Large intestine (tissue), 3 donors: ENCODE results near the gene SERP2. TPM values are rescaled to one million over a fixed set of nuclear protein-coding genes. Genes with fewer than 3 reads are reported as not detected.

Source experiments
- DNase-seq, 2 donors: peaks; one replicate each; pipeline versions ENCODE4 v3.0.0 to v3.0.0-alpha.2; 2013
- H3K27ac ChIP-seq: one replicate; pipeline ENCODE4 v1.5.1; 2013; ENCODE audit warnings: low read length
- H3K27me3 ChIP-seq: 2 replicates; pipeline ENCODE4 v1.6.1; 2013; ENCODE audit warnings: low read length; ENCODE audit not compliant: control insufficient read depth, insufficient read depth
- H3K36me3 ChIP-seq: 2 replicates; pipeline ENCODE4 v1.6.1; 2013; ENCODE audit warnings: low read length; ENCODE audit not compliant: control insufficient read depth, insufficient read depth
- H3K4me1 ChIP-seq: one replicate; pipeline ENCODE4 v1.6.1; 2013; ENCODE audit warnings: low read length; ENCODE audit not compliant: control insufficient read depth, insufficient read depth
- H3K4me3 ChIP-seq: one replicate; pipeline ENCODE4 v1.5.1; 2013; ENCODE audit warnings: low read length
- H3K9me3 ChIP-seq: one replicate; pipeline ENCODE4 v1.6.1; 2013; ENCODE audit warnings: mild to moderate bottlenecking, low read depth, low read length, moderate library complexity; ENCODE audit not compliant: control insufficient read depth
- WGBS: methylation state at CpG from one replicate; pipeline ENCODE4 v1.1.5; 2013; ENCODE audit warnings: low lambda C conversion rate; ENCODE audit not compliant: insufficient coverage; 5-methylcytosine and 5-hydroxymethylcytosine counted together
- polyA plus RNA-seq: library from polyadenylated mRNA; unstranded; fragments of 120-200 nt; gene quantifications from one replicate; pipeline ENCODE4 v1.2.1, GENCODE V29; 2013

The SERP2 gene
- polyA plus RNA-seq, 1 donor: 7.6 TPM

- DNase-seq: no peak
- Histone ChIP-seq H3K27ac (peak overlapping the region; percentile 89), H3K4me1 (peaks cover 26% of the 10 kb centered on the region), H3K27me3 (no peaks in the 10 kb centered on the region), H3K36me3 (peaks cover 22% of the 10 kb centered on the region), H3K4me3 (peak overlapping the region; percentile 70), H3K9me3 (no peaks in the 10 kb centered on the region)
- WGBS: no CpG with 5 or more reads among the region's 15 CpGs
Observed at GRCh38 chr13:44433863-44434765, 60.5 kb downstream of the SERP2 start.

- no peaks in the 10 kb centered on the region for H3K9me3 ChIP-seq
- H3K27me3 ChIP-seq: no peaks in the 10 kb centered on the region
- WGBS: no CpG with 5 or more reads among the region's 4 CpGs
- DNase-seq: no peak
- peaks cover 22% of the 10 kb centered on the region for H3K36me3 ChIP-seq
- peaks cover 29% of the 10 kb centered on the region for H3K4me1 ChIP-seq
- H3K4me3 ChIP-seq: peak overlapping the region; percentile 70
- H3K27ac ChIP-seq: peak overlapping the region; percentile 89
Observed at GRCh38 chr13:44434766-44435141, 61.1 kb downstream of the SERP2 start.

GRCh38 chr13:44435142-44435918 lies 61.7 kb downstream of the SERP2 start:
- Histone ChIP-seq H3K9me3 (no peaks in the 10 kb centered on the region), H3K4me1 (peaks cover 34% of the 10 kb centered on the region), H3K27me3 (no peaks in the 10 kb centered on the region), H3K36me3 (peaks cover 22% of the 10 kb centered on the region), H3K27ac (peak overlapping the region; percentile 99), H3K4me3 (peak overlapping the region; percentile 96)
- no CpG with 5 or more reads among the region's 51 CpGs for WGBS
- DNase-seq: peak; percentile 99

- Histone ChIP-seq H3K4me1 (peaks cover 32% of the 10 kb centered on the region), H3K9me3 (no peaks in the 10 kb centered on the region), H3K36me3 (peaks cover 22% of the 10 kb centered on the region), H3K4me3 (peak overlapping the region; percentile 96), H3K27ac (peak overlapping the region; percentile 99), H3K27me3 (no peaks in the 10 kb centered on the region)
- 0% methylated on average over 2 of the region's 9 CpGs for WGBS
- DNase-seq: no peak
Observed at GRCh38 chr13:44435919-44436510, 62.4 kb downstream of the SERP2 start.

- H3K36me3 ChIP-seq: peaks cover 22% of the 10 kb centered on the region
- peaks cover 33% of the 10 kb centered on the region for H3K4me1 ChIP-seq
- DNase-seq: peak; percentile 95 to 96
- no peaks in the 10 kb centered on the region for H3K9me3 ChIP-seq
- no CpG with 5 or more reads among the region's 38 CpGs for WGBS
- no peaks in the 10 kb centered on the region for H3K27me3 ChIP-seq
- H3K4me3 ChIP-seq: peak overlapping the region; percentile 96
- H3K27ac ChIP-seq: peak overlapping the region; percentile 99
Observed at GRCh38 chr13:44436589-44437337, 63.1 kb downstream of the SERP2 start.

- Histone ChIP-seq H3K36me3 (peaks cover 19% of the 10 kb centered on the region), H3K27ac (peak overlapping the region; percentile 84), H3K4me1 (peaks cover 30% of the 10 kb centered on the region), H3K9me3 (no peaks in the 10 kb centered on the region), H3K4me3 (peak overlapping the region; percentile 96), H3K27me3 (no peaks in the 10 kb centered on the region)
- WGBS: 0% methylated on average over 3 of the region's 5 CpGs
- DNase-seq: peak in 1 of 2 donors; percentile 52
Observed at GRCh38 chr13:44437356-44438233, 64.0 kb downstream of the SERP2 start.

GRCh38 chr13:44438234-44438579 lies 64.6 kb downstream of the SERP2 start:
- Histone ChIP-seq H3K4me3 (no peak overlapping the region), H3K27ac (no peak overlapping the region), H3K36me3 (peaks cover 13% of the 10 kb centered on the region), H3K4me1 (peaks cover 27% of the 10 kb centered on the region), H3K27me3 (no peaks in the 10 kb centered on the region), H3K9me3 (no peaks in the 10 kb centered on the region)
- WGBS: 14% methylated on average over 1 of the region's 3 CpGs
- no peak for DNase-seq

- DNase-seq: peak; percentile 49 to 71
- 53% methylated on average over 2 of the region's 4 CpGs for WGBS
- H3K9me3 ChIP-seq: no peaks in the 10 kb centered on the region
Observed at GRCh38 chr13:44439452-44440024, 65.9 kb downstream of the SERP2 start.

GRCh38 chr13:44440046-44440608 lies 66.5 kb downstream of the SERP2 start:
- no peak overlapping the region for H3K4me3 ChIP-seq
- H3K36me3 ChIP-seq: no peaks in the 10 kb centered on the region
- DNase-seq: no peak
- H3K4me1 ChIP-seq: peaks cover 19% of the 10 kb centered on the region
- no peaks in the 10 kb centered on the region for H3K27me3 ChIP-seq
- H3K9me3 ChIP-seq: no peaks in the 10 kb centered on the region
- peak overlapping the region; percentile 73 for H3K27ac ChIP-seq
- WGBS: no CpG with 5 or more reads among the region's 10 CpGs

More at GRCh38 chr13:44439452-44440024, 65.9 kb downstream of the SERP2 start:
- peak overlapping the region; percentile 73 for H3K27ac ChIP-seq
- no peak overlapping the region for H3K4me3 ChIP-seq
- no peaks in the 10 kb centered on the region for H3K27me3 ChIP-seq
- peaks cover 21% of the 10 kb centered on the region for H3K4me1 ChIP-seq
- H3K36me3 ChIP-seq: peaks cover 2% of the 10 kb centered on the region
